Measurements from ENCODE around the gene IL1RAPL1. TPM values are rescaled to one million over a fixed set of nuclear protein-coding genes. Genes with fewer than 3 reads are reported as not detected.

IL1RAPL1 gene
- total RNA-seq, 1 donor from 2014 or later = not detected

GRCh38 chrX:28960063-28960462, 372.8 kb downstream of the IL1RAPL1 start:
- DNase-seq (ENCODE audit: low read depth) = no peak

- no peak for DNase-seq (ENCODE audit: low read depth)
Measured at GRCh38 chrX:28966331-28966730, 379.1 kb downstream of the IL1RAPL1 start.

- DNase-seq (ENCODE audit: low read depth) = no peak
Measured at GRCh38 chrX:28969126-28969525, 381.9 kb downstream of the IL1RAPL1 start.

- DNase-seq (ENCODE audit: low read depth) = no peak
Measured at GRCh38 chrX:28979877-28980276, 392.6 kb downstream of the IL1RAPL1 start.

GRCh38 chrX:28981952-28982351, 394.7 kb downstream of the IL1RAPL1 start:
- no peak for DNase-seq (ENCODE audit: low read depth)

- no peak for DNase-seq (ENCODE audit: low read depth)
Measured at GRCh38 chrX:28988246-28988645, 401.0 kb downstream of the IL1RAPL1 start.

GRCh38 chrX:28997706-28998463, 410.6 kb downstream of the IL1RAPL1 start:
- no peak for DNase-seq (ENCODE audit: low read depth)

- DNase-seq (ENCODE audit: low read depth) = no peak
Measured at GRCh38 chrX:28998609-28999135, 411.4 kb downstream of the IL1RAPL1 start.

GRCh38 chrX:29012867-29013266, 425.6 kb downstream of the IL1RAPL1 start:
- no peak for DNase-seq (ENCODE audit: low read depth)

GRCh38 chrX:29023207-29023606, 436.0 kb downstream of the IL1RAPL1 start:
- no peak for DNase-seq (ENCODE audit: low read depth)

- DNase-seq (ENCODE audit: low read depth) = no peak
Measured at GRCh38 chrX:29024871-29025270, 437.6 kb downstream of the IL1RAPL1 start.

GRCh38 chrX:29039501-29039900, 452.3 kb downstream of the IL1RAPL1 start:
- DNase-seq (ENCODE audit: low read depth) = no peak

- no peak for DNase-seq (ENCODE audit: low read depth)
Measured at GRCh38 chrX:29040160-29040559, 452.9 kb downstream of the IL1RAPL1 start.

GRCh38 chrX:29042341-29042740, 455.1 kb downstream of the IL1RAPL1 start:
- no peak for DNase-seq (ENCODE audit: low read depth)

- no peak for DNase-seq (ENCODE audit: low read depth)
Measured at GRCh38 chrX:29043746-29044145, 456.5 kb downstream of the IL1RAPL1 start.

- no peak for DNase-seq (ENCODE audit: low read depth)
Measured at GRCh38 chrX:29044423-29045184, 457.4 kb downstream of the IL1RAPL1 start.

- DNase-seq (ENCODE audit: low read depth) = no peak
Measured at GRCh38 chrX:29065477-29065876, 478.2 kb downstream of the IL1RAPL1 start.

GRCh38 chrX:29066516-29066915, 479.3 kb downstream of the IL1RAPL1 start:
- no peak for DNase-seq (ENCODE audit: low read depth)

- DNase-seq (ENCODE audit: low read depth) = no peak
Measured at GRCh38 chrX:29067351-29067750, 480.1 kb downstream of the IL1RAPL1 start.

GRCh38 chrX:29071525-29072320, 484.5 kb downstream of the IL1RAPL1 start:
- no peak for DNase-seq (ENCODE audit: low read depth)

GRCh38 chrX:29082558-29082957, 495.3 kb downstream of the IL1RAPL1 start:
- DNase-seq (ENCODE audit: low read depth) = no peak

- no peak for DNase-seq (ENCODE audit: low read depth)
Measured at GRCh38 chrX:29083823-29084222, 496.6 kb downstream of the IL1RAPL1 start.

All from myocyte (in vitro differentiated cells).